GM23338 (cell line): Measurements from ENCODE around the gene ENOX1. TPM values are rescaled to one million over a fixed set of nuclear protein-coding genes. Genes with fewer than 3 reads are reported as not detected.

Source experiments
- ATAC-seq: fragments of 200-7000 bp; cut with Tn5 transposase; 3 replicates; pipeline ENCODE4 v1.9.1; 2020
- DNase-seq: peaks from one replicate; pipeline ENCODE4 v3.0.0-alpha.2; 2015; ENCODE audit warnings: low spot score
- H2AFZ ChIP-seq: fragments of 200-600 bp; sonication (generic); 2 replicates; pipeline ENCODE4 v1.8.0; 2016; ENCODE audit warnings: antibody characterized with exemption, mild to moderate bottlenecking, moderate library complexity
- H3F3A ChIP-seq: fragments of 200-600 bp; sonication (generic); replicated peaks from 2 replicates; pipeline ENCODE4 v1.8.0; 2017; ENCODE audit warnings: antibody characterized with exemption, mixed run types, low read depth
- H3K27ac ChIP-seq: fragments of 200-600 bp; sonication (generic); 2 replicates; pipeline ENCODE4 v1.6.1; 2016; ENCODE audit warnings: low read depth
- H3K27me3 ChIP-seq: fragments of 200-600 bp; sonication (generic); 2 replicates; pipeline ENCODE4 v1.8.0; 2016; ENCODE audit warnings: mild to moderate bottlenecking, mixed run types, moderate library complexity; ENCODE audit not compliant: insufficient read depth
- H3K36me3 ChIP-seq: fragments of 200-600 bp; sonication (generic); 2 replicates; pipeline ENCODE4 v1.8.0; 2016; ENCODE audit warnings: mild to moderate bottlenecking; ENCODE audit not compliant: insufficient read depth
- H3K4me1 ChIP-seq: fragments of 200-600 bp; sonication (generic); 2 replicates; pipeline ENCODE4 v1.8.0; 2016; ENCODE audit warnings: mild to moderate bottlenecking, moderate library complexity; ENCODE audit not compliant: insufficient read depth
- H3K4me2 ChIP-seq: fragments of 200-600 bp; sonication (generic); 2 replicates; pipeline ENCODE4 v1.7.1; 2017; ENCODE audit warnings: mixed run types
- H3K4me3 ChIP-seq: fragments of 200-600 bp; sonication (generic); 2 replicates; pipeline ENCODE4 v1.6.1; 2016; ENCODE audit warnings: mixed run types
- H3K79me2 ChIP-seq: fragments of 200-600 bp; sonication (generic); replicated peaks from 2 replicates; pipeline ENCODE4 v1.8.0; 2017; ENCODE audit warnings: mild to moderate bottlenecking; ENCODE audit not compliant: insufficient read depth
- H3K9me2 ChIP-seq: fragments of 200-600 bp; sonication (generic); 2 replicates; pipeline ENCODE4 v1.8.0; 2017; ENCODE audit not compliant: insufficient read depth
- H4K20me1 ChIP-seq: fragments of 200-600 bp; sonication (generic); replicated peaks from 2 replicates; pipeline ENCODE4 v1.8.0; 2017; ENCODE audit warnings: mild to moderate bottlenecking; ENCODE audit not compliant: insufficient read depth
- H3K27ac Mint-ChIP-seq: 2 replicates; pipeline ENCODE4 v1.8.0; 2020; ENCODE audit warnings: inconsistent platforms, mild to moderate bottlenecking, moderate library complexity, mixed read lengths
- H3K27me3 Mint-ChIP-seq: 3 replicates; pipeline ENCODE4 v1.8.0; 2022; ENCODE audit warnings: low read depth, mild to moderate bottlenecking, moderate library complexity, mixed read lengths, inconsistent platforms; ENCODE audit not compliant: insufficient read depth, poor library complexity
- H3K36me3 Mint-ChIP-seq: 3 replicates; pipeline ENCODE4 v1.8.0; 2021; ENCODE audit warnings: low read depth, mild to moderate bottlenecking, inconsistent platforms, moderate library complexity, mixed read lengths
- H3K4me1 Mint-ChIP-seq: 3 replicates; pipeline ENCODE4 v1.8.0; 2020; ENCODE audit warnings: mild to moderate bottlenecking, inconsistent platforms, mixed read lengths
- H3K4me3 Mint-ChIP-seq: 3 replicates; pipeline ENCODE4 v1.8.0; 2021; ENCODE audit warnings: moderate library complexity, mild to moderate bottlenecking, inconsistent platforms, mixed read lengths
- H3K9me3 Mint-ChIP-seq: 3 replicates; pipeline ENCODE4 v1.8.0; 2020; ENCODE audit warnings: moderate library complexity, mild to moderate bottlenecking, inconsistent platforms, mixed read lengths
- CREB1 ChIP-seq: fragments of 250-450 bp; sonication (Bioruptor Pico); IDR thresholded peaks from 2 replicates; pipeline ENCODE4 v1.5.0; 2020; ENCODE audit warnings: low read depth, mild to moderate bottlenecking, moderate library complexity
- JUNB ChIP-seq: IDR thresholded peaks from one replicate; pipeline ENCODE4 v1.6.1; 2016; ENCODE audit warnings: antibody characterized with exemption; ENCODE audit not compliant: unreplicated experiment
- NANOG ChIP-seq: IDR thresholded peaks from 2 replicates; pipeline ENCODE4 v1.6.1; 2016; ENCODE audit warnings: antibody characterized with exemption, borderline replicate concordance
- POLR2AphosphoS5 ChIP-seq: IDR thresholded peaks from 2 replicates; pipeline ENCODE4 v1.6.1; 2016; ENCODE audit warnings: antibody characterized with exemption, low read depth
- REST ChIP-seq: IDR thresholded peaks from one replicate; pipeline ENCODE4 v1.6.1; 2018; ENCODE audit warnings: antibody characterized with exemption; ENCODE audit not compliant: unreplicated experiment
- STAT1 ChIP-seq: IDR thresholded peaks from one replicate; pipeline ENCODE4 v1.6.1; 2016; ENCODE audit warnings: antibody characterized with exemption; ENCODE audit not compliant: unreplicated experiment
- ZNF114 ChIP-seq: fragments of 250-450 bp; sonication (Bioruptor Pico); IDR thresholded peaks from 2 replicates; pipeline ENCODE4 v1.5.0; 2020; ENCODE audit warnings: mild to moderate bottlenecking, moderate library complexity
- ZNF331 ChIP-seq: fragments of 250-450 bp; sonication (Bioruptor Pico); IDR thresholded peaks from 2 replicates; pipeline ENCODE4 v1.5.0; 2020; ENCODE audit warnings: low read depth, mild to moderate bottlenecking, moderate library complexity
- ZNF462 ChIP-seq: fragments of 250-450 bp; sonication (Bioruptor Pico); IDR thresholded peaks from 2 replicates; pipeline ENCODE4 v1.5.0; 2020; ENCODE audit warnings: mild to moderate bottlenecking, moderate library complexity
- polyA plus RNA-seq: library from polyadenylated mRNA; unstranded; fragments of >200 nt; fragmentation: Nextera tagmentation; extraction: Ambion mirVana; gene quantifications from 2 replicates; pipeline ENCODE4 v1.2.1, GENCODE V29; 2016
- total RNA-seq: library from RNA; depleted of rRNA; stranded (reverse); fragments of >200 nt; shearing (Covaris generic); gene quantifications from 2 replicates; pipeline ENCODE4 v1.2.3, GENCODE V29; 2014
- TF ChIP-seq, protein P1 (sequence below), 2 experiments: fragments of 200-600 bp in 1 of 2; sonication (generic) in 1 of 2; conservative IDR thresholded peaks; 2 replicates each; pipeline versions ENCODE4 v1.5.1 to v1.6.1; 2016 to 2017; ENCODE audit warnings: antibody characterized with exemption in 2 of 2, low read depth in 2 of 2, mild to moderate bottlenecking in 2 of 2, moderate library complexity in 1 of 2

ENOX1 gene
- total and polyA plus RNA-seq, 2 experiments from 2014 or later = 0.66 to 0.81 TPM

GRCh38 chr13:43675577-43675976 is 111.2 kb downstream of the ENOX1 start (continued):
- TF ChIP-seq ZNF462 = no peak
- TF ChIP-seq STAT1 = no peak
- TF ChIP-seq ZNF331 = no peak
- TF ChIP-seq POLR2AphosphoS5 = no peak
- no peak for TF ChIP-seq NANOG
- TF ChIP-seq REST = no peak

DNA sequence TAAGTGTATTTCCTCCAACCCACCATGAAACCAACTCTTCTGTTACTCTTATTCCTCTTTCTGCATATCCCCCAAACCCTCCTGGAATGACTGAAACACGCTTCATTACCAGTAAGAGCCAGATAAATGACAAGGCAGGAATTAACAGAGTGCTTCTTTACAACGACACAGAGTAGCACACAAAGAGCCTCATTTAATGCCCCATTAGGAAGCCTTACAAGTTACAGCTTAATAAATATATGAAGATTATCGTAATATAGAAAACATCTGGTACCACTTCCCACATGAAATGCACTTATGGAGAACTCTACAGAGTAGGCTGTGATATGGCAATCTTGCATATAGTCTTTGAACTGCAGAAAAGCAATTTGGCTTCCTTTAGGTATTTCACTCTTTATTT is 116.8 kb downstream of the ENOX1 start:
- Histone ChIP-seq H3K9me2 (peaks cover 4% of the 10 kb centered on the region; the same call in 1 of the 2 replicates), H3F3A (no peaks in the 10 kb centered on the region), H2AFZ (no peak overlapping the region), H3K4me2 (no peak overlapping the region), H3K27me3 (no peaks in the 10 kb centered on the region), H3K27ac (no peak overlapping the region), H3K79me2 (no peaks in the 10 kb centered on the region), H3K36me3 (no peaks in the 10 kb centered on the region), H3K4me1 (peaks cover 32% of the 10 kb centered on the region), H4K20me1 (no peaks in the 10 kb centered on the region), H3K4me3 (no peak overlapping the region)
- Mint-ChIP-seq H3K27me3 (peaks cover 2% of the 10 kb centered on the region), H3K4me3 (no peak overlapping the region), H3K36me3 (no peaks in the 10 kb centered on the region), H3K27ac (no peak overlapping the region), H3K4me1 (peaks cover 22% of the 10 kb centered on the region), H3K9me3 (no peaks in the 10 kb centered on the region)
- no peak for DNase-seq
- ATAC-seq = no peak
- TF ChIP-seq ZNF114 (CRISPR knock-in tag) = no peak
- no peak for TF ChIP-seq JUNB
- TF ChIP-seq STAT1 = no peak
- TF ChIP-seq, protein P1, sequence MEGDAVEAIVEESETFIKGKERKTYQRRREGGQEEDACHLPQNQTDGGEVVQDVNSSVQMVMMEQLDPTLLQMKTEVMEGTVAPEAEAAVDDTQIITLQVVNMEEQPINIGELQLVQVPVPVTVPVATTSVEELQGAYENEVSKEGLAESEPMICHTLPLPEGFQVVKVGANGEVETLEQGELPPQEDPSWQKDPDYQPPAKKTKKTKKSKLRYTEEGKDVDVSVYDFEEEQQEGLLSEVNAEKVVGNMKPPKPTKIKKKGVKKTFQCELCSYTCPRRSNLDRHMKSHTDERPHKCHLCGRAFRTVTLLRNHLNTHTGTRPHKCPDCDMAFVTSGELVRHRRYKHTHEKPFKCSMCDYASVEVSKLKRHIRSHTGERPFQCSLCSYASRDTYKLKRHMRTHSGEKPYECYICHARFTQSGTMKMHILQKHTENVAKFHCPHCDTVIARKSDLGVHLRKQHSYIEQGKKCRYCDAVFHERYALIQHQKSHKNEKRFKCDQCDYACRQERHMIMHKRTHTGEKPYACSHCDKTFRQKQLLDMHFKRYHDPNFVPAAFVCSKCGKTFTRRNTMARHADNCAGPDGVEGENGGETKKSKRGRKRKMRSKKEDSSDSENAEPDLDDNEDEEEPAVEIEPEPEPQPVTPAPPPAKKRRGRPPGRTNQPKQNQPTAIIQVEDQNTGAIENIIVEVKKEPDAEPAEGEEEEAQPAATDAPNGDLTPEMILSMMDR (conservative IDR thresholded peaks at IDR 0.05; ENCODE audit: low read depth in 2 of 2) = no peak
- TF ChIP-seq REST = no peak
- TF ChIP-seq CREB1 (CRISPR knock-in tag) = no peak
- no peak for TF ChIP-seq POLR2AphosphoS5
